GM12878 (cell line): ENCODE data around the gene AGBL5. TPM values are rescaled to one million over a fixed set of nuclear protein-coding genes. Genes with fewer than 3 reads are reported as not detected.

Experiments
- ATAC-seq: fragments of 200-7000 bp; cut with Tn5 transposase; 3 replicates; pipeline ENCODE4 v1.9.1; 2020; ENCODE audit warnings: mild to moderate bottlenecking, moderate library complexity
- BruUV-seq: library from RNA; stranded (reverse); fragments of 400-500 nt; replicated peaks from 2 replicates; lab custom pipeline; 2021; lab: Mats Ljungman, UMichigan
- CTCF ChIA-PET: fragments of 300-600 bp; sonication (Branson Sonifier 250); formaldehyde crosslinking; extraction: SDS; loops from one replicate; lab custom pipeline; 2021; ENCODE audit warnings: inconsistent platforms; lab: Yijun Ruan, JAX
- POLR2A ChIA-PET: fragments of 350-600 bp; formaldehyde crosslinking; extraction: SDS; loops from one replicate; lab custom pipeline; 2021; ENCODE audit warnings: inconsistent platforms; lab: Charles Lee
- RAD21 ChIA-PET: fragments of 300-600 bp; sonication (Branson Sonifier 250); formaldehyde crosslinking; loops from one replicate; lab custom pipeline; 2023; ENCODE audit warnings: antibody characterized with exemption; ENCODE audit not compliant: unreplicated experiment; lab: Charles Lee
- SMC1A ChIA-PET: fragments of 300-600 bp; sonication (Branson Sonifier 250); formaldehyde crosslinking; loops from one replicate; lab custom pipeline; 2023; ENCODE audit not compliant: unreplicated experiment, uncharacterized antibody; lab: Charles Lee
- DNase-seq: peaks from one replicate; pipeline ENCODE4 v3.0.0-alpha.2; 2011; ENCODE audit warnings: low read depth, low spot score
- FAIRE-seq: peaks from 3 replicates; lab custom pipeline; 2011; peaks lifted over from hg19 to GRCh38; lab: Jason Lieb, UNC
- H2AFZ ChIP-seq: 2 replicates; pipeline ENCODE4 v1.6.0; 2011; ENCODE audit warnings: low read depth, low read length, control low read depth; ENCODE audit not compliant: control insufficient read depth
- H3K27ac ChIP-seq: 2 replicates; pipeline ENCODE4 v1.5.1; 2011; ENCODE audit warnings: control low read depth; ENCODE audit not compliant: control insufficient read depth, insufficient read depth
- H3K27me3 ChIP-seq, 2 experiments: replicated peaks in 1 of 2; 2 replicates each; pipeline versions ENCODE4 v1.6.0 to v1.6.1; 2011; ENCODE audit warnings: low read length in 1 of 2; ENCODE audit not compliant: control insufficient read depth in 2 of 2, insufficient read depth in 2 of 2
- H3K36me3 ChIP-seq, 2 experiments: 2 replicates each; pipeline ENCODE4 v1.5.1; 2011; ENCODE audit warnings: low read length in 1 of 2; ENCODE audit not compliant: control insufficient read depth in 2 of 2, insufficient read depth in 2 of 2
- H3K4me1 ChIP-seq: 2 replicates; pipeline ENCODE4 v1.6.1; 2011; ENCODE audit warnings: mild to moderate bottlenecking, low read length, moderate library complexity, mixed read lengths; ENCODE audit not compliant: control insufficient read depth, insufficient read depth
- H3K4me2 ChIP-seq: 2 replicates; pipeline ENCODE4 v1.6.0; 2011; ENCODE audit warnings: control low read depth; ENCODE audit not compliant: control insufficient read depth, insufficient read depth
- H3K4me3 ChIP-seq: fragments of 200-600 bp; sonication (generic); 2 replicates; pipeline ENCODE4 v1.5.1; 2016
- H3K79me2 ChIP-seq: 2 replicates; pipeline ENCODE4 v1.6.0; 2011; ENCODE audit warnings: low read length; ENCODE audit not compliant: control insufficient read depth, insufficient read depth
- H3K9ac ChIP-seq: 2 replicates; pipeline ENCODE4 v1.8.0; 2011; ENCODE audit warnings: low read length, control low read depth, mixed read lengths; ENCODE audit not compliant: control insufficient read depth, insufficient read depth
- H3K9me3 ChIP-seq: replicated peaks from 3 replicates; pipeline ENCODE4 v1.5.1; 2011; ENCODE audit warnings: mild to moderate bottlenecking, low read length; ENCODE audit not compliant: control insufficient read depth, insufficient read depth
- H4K20me1 ChIP-seq: 2 replicates; pipeline ENCODE4 v1.6.0; 2011; ENCODE audit not compliant: control insufficient read depth, insufficient read depth
- E2F8 ChIP-seq: fragments of 450-650 bp; IDR thresholded peaks from 2 replicates; pipeline ENCODE4 v1.6.1; 2018; ENCODE audit warnings: mild to moderate bottlenecking, low read depth, moderate library complexity; ENCODE audit not compliant: partially characterized antibody
- IKZF1 ChIP-seq: fragments of 450-650 bp; conservative IDR thresholded peaks from 2 replicates; pipeline ENCODE4 v1.6.1; 2017; ENCODE audit warnings: antibody characterized with exemption, mild to moderate bottlenecking
- IRF3 ChIP-seq: fragments of 450-650 bp; IDR thresholded peaks from 2 replicates; pipeline ENCODE4 v1.6.1; 2014; ENCODE audit warnings: mild to moderate bottlenecking
- MLLT1 ChIP-seq: fragments of 450-650 bp; IDR thresholded peaks from 2 replicates; pipeline ENCODE4 v1.6.1; 2016; ENCODE audit warnings: mild to moderate bottlenecking
- NRF1 ChIP-seq: conservative IDR thresholded peaks from 2 replicates; pipeline ENCODE4 v1.6.1; 2011; ENCODE audit warnings: mild to moderate bottlenecking, low read depth, low read length, improper control_type of control experiment
- RAD51 ChIP-seq: fragments of 450-650 bp; IDR thresholded peaks from 2 replicates; pipeline ENCODE4 v1.6.1; 2016; ENCODE audit warnings: moderate library complexity, mild to moderate bottlenecking, inconsistent platforms
- RELB ChIP-seq: fragments of 450-650 bp; IDR thresholded peaks from 2 replicates; pipeline ENCODE4 v1.6.1; 2017; ENCODE audit warnings: low read depth, mild to moderate bottlenecking, moderate library complexity
- SMARCA5 ChIP-seq: fragments of 450-650 bp; IDR thresholded peaks from 2 replicates; pipeline ENCODE4 v1.6.1; 2017; ENCODE audit warnings: mild to moderate bottlenecking
- SREBF1 ChIP-seq: IDR thresholded peaks from 2 replicates; pipeline ENCODE4 v1.6.1; 2012; ENCODE audit warnings: mild to moderate bottlenecking, low read length
- TCF7 ChIP-seq: IDR thresholded peaks from 2 replicates; pipeline ENCODE4 v1.6.1; 2014; ENCODE audit warnings: antibody characterized with exemption, borderline replicate concordance
- ZBTB40 ChIP-seq: fragments of 450-650 bp; IDR thresholded peaks from 2 replicates; pipeline ENCODE4 v1.6.1; 2016; ENCODE audit warnings: mild to moderate bottlenecking, moderate library complexity, borderline replicate concordance
- WGBS: methylation state at CpG from one replicate; pipeline ENCODE4 v1.1.6; 2016; ENCODE audit warnings: low lambda C conversion rate; ENCODE audit not compliant: insufficient replicate concordance, insufficient coverage; ENCODE audit errors: missing lambda C conversion rate; 5-methylcytosine and 5-hydroxymethylcytosine counted together
- in situ Hi-C: fragments of 300-500 bp; cut with MboI; formaldehyde crosslinking; loops from 9 replicates; pipeline ENCODE4 v1.14.3; 2018; ENCODE audit warnings: mixed read lengths
- intact Hi-C: fragments of 100-400 bp; cut with micrococcal nuclease; formaldehyde crosslinking; loops from one replicate; pipeline ENCODE4 v1.14.2; 2022; ENCODE audit not compliant: unreplicated experiment
- polyA plus RNA-seq, 11 experiments: library from polyadenylated mRNA; depleted of rRNA in 4 of 11; unstranded in 6 of 11; stranded (reverse) in 5 of 11; fragments of >200 nt; fragmentation: Nextera tagmentation in 4 of 11; fragmentation: Illumina TruSeq in 1 of 11; extraction: Ambion mirVana in 4 of 11; extraction: Trizol in 1 of 11; gene quantifications; 1 replicate in 1 of 11; 2 replicates in 10 of 11; pipeline versions ENCODE4 v1.2.1 to v1.2.3, GENCODE V29; 2011 to 2016; ENCODE audit warnings: inconsistent platforms in 2 of 11, missing spikeins in 2 of 11, low read depth in 1 of 11
- total RNA-seq, 4 experiments: library from RNA; depleted of rRNA in 3 of 4; stranded (reverse); fragments of >200 nt in 3 of 4; fragmentation: Illumina TruSeq in 1 of 4; extraction: Trizol in 1 of 4; gene quantifications; 2 replicates each; pipeline versions ENCODE4 v1.2.1 to v1.2.3, GENCODE V29; 2013 to 2021

The AGBL5 gene
- total and polyA plus RNA-seq, 10 of the 15 experiments (the other 5 are each of a cell fraction or from before 2014, with no cell fraction given) = 1.9 to 28.5 (median 19.5) TPM

GRCh38 chr2:27053776-27054175 lies 2.3 kb downstream of the AGBL5 start (continued):
- no peak for TF ChIP-seq RELB
- no peak for TF ChIP-seq NRF1

- no peak for TF ChIP-seq IRF3
- no peak for TF ChIP-seq SREBF1
- TF ChIP-seq E2F8 = no peak
- no peak for TF ChIP-seq SMARCA5
- TF ChIP-seq ZBTB40 = no peak
- TF ChIP-seq MLLT1 = no peak
- no peak for TF ChIP-seq RAD51
- TF ChIP-seq IKZF1 = no peak
- TF ChIP-seq TCF7 = no peak
- TF ChIP-seq, all 136 proteins: peak for 0
- DNase-seq (no peak), ATAC-seq (no peak), FAIRE-seq (no peak)
- WGBS = 98% methylated on average over 11 of the region's 11 CpGs
- Histone ChIP-seq H3K79me2 (0 out of 2 replicates have a peak, but pooled peaks cover 1% of the 10 kb centered on the region), H4K20me1 (no peaks in the 10 kb centered on the region), H3K4me3 (no peak overlapping the region), H3K4me1 (peaks cover 4% of the 10 kb centered on the region), H3K36me3 (peaks cover 3 to 27% of the 10 kb centered on the region in 2 experiments), H3K27ac (no peak overlapping the region), H3K27me3 (no peaks in the 10 kb centered on the region), H3K4me2 (no peak overlapping the region), H2AFZ (no peak overlapping the region), H3K9ac (no peak overlapping the region), H3K9me3 (no peaks in the 10 kb centered on the region)
- ChIA-PET SMC1A (interaction anchor here (1.5 kb wide), 1 partner anchor 12 kb away, joined by 3 read pairs; no protein-coding TSS in a partner anchor), POLR2A (interaction anchor here (0.8 to 8.9 kb wide), 3 partner anchors 15 to 26 kb away, joined by 3 to 139 read pairs (median 3); partner anchors contain the start of gene OST4), CTCF (interaction anchor here (1.1 to 2.9 kb wide), 2 partner anchors 10 to 42 kb away, joined by 5 to 7 read pairs; no protein-coding TSS in a partner anchor), RAD21 (no interaction called here)
- in situ Hi-C loops = no loop called here
- BruUV-seq = no TSS peak
- intact Hi-C loops = loop anchor here (5.0 kb wide), 1 partner anchor 267 kb away; the partner anchor contains the start of gene CENPA
Measured at GRCh38 chr2:27054721-27055120, 3.3 kb downstream of the AGBL5 start.
